Activated T-cell treated with anti-CD3 and anti-CD28 coated beads, Interleukin-2, amount 50 U/mL, for 1 hour (primary cell): Measurements from ENCODE around the gene YIPF1.
"Not testable (repeated sequence)": the region's sequence is repeated elsewhere in the genome, so short reads cannot be mapped to it uniquely, and the experiment has no call there.

Experiments
- DNase-seq: peaks from one replicate; pipeline ENCODE4 v3.0.0-alpha.2; 2020

The YIPF1 gene

DNA sequence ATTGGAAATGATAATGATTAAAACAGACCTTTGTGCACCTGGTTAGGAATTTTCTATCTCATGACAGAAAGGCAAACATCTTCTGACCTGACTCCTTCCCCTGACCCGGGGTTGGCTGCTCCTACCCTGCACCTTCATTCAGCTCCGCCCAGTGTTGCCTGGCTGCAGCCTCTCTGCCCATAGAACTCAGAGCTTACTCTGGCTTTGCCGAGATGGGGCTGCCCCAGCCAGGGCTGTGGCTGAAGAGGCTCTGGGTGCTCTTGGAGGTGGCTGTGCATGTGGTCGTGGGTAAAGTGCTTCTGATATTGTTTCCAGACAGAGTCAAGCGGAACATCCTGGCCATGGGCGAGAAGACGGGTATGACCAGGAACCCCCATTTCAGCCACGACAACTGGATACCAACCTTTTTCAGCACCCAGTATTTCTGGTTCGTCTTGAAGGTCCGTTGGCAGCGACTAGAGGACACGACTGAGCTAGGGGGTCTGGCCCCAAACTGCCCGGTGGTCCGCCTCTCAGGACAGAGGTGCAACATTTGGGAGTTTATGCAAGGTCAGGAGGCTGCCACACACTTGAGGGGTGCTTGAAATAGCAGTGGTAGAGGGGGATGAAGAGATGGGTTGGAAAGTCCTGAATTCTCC is 4.5 kb upstream of the YIPF1 start, which contains the start of gene DIO1:
Gene DIO1 (plus strand): TSS at position 189 of the 638 bp plus-strand sequence. CDS start 24 bp downstream, at position 213.
- DNase-seq: no peak

GRCh38 chr1:53892911-53893310 is 3.3 kb upstream of the YIPF1 start:
- DNase-seq: no peak

GRCh38 chr1:53891678-53892077 is 2.1 kb upstream of the YIPF1 start:
- DNase-seq: no peak

GRCh38 chr1:53891018-53891417 is 1.4 kb upstream of the YIPF1 start:
- DNase-seq: no peak

DNA sequence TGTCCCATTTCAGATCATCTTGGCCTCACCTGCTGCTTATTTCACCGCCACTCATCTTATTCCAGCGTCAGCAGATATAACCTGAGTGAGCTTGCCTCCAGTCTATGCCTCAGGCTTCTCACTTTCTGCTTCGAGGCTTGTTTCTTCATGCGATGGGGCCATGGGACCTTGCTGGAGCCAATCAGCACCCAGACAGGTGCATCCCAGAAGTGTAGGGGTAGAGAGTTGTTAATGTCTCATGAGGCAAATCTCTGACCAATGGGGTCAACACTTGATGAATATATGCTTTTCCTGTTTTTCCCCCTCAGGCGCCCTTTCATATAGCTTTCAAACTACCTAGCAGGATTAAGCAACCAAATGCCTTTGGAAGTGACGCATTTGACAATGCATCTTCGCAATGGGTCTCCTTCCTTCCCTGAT is 935 bp upstream of the YIPF1 start:
- no peak for DNase-seq

DNA sequence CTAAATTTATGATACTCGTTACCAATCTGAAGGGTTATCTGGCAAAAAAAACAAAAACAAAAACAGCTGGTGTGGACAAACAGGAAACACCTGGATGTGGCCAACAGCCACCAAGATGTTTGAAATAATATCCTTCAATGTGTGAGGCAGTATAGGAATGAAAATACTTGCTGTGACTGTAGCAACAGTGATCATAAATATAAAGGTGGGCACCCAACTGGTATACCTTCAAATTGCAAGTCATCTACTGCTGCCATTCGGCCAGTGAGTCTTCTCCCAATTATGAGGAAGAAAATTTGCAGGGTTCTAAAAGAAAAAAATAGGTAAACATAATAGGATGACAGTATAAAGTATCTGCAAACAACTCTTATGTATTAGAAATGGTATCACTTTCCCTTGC is 916 bp downstream of the YIPF1 start:
- DNase-seq: no peak

- DNase-seq: not testable (repeated sequence)
These were observed 6.0 kb downstream of the YIPF1 start for GRCh38 chr1:53883600-53883999.

DNA sequence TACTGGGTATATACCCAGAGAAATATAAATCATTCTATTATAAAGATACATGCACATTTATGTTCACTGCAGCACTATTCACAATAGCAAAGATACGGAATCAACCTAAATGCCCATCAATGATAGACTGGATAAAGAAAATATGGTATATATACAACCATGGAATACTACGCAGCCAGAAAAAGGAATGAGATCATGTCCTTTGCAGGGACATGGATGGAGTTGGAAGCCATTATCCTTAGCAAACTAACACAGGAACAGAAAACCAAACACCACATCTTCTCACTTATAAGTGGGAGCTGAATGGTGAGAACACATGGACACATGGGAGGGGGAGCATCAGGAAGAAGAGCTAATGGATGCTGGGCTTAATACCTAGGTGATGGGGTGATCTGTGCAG is 7.7 kb downstream of the YIPF1 start:
- not testable (repeated sequence) for DNase-seq

DNA sequence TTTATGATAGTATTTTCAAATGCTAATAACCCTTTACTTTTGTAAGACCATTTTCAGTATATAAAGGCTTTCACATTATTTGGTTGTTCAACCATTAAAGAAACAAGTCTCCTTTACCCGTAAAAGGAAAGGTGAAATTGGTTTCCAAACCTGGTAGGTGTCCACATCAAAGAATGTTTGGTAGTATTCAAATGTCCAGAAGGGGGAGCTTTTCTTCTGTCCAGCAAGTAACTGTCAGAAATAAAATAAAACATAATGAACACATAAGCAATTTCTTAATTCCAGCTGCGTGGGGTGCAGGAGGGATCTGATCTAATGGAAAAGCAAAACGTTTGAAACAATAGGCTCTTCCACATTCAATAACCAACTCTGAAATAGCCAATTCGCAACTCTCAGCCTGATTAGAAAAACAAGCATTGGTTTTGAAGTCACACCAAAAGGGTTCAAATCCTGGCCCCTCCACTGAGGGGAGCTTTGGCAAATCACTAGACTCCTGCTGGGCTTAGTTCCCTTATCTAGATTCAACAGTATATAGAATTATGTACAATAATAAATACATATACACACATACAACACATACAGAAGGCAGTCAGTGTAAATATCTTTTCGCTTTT is 11.0 kb downstream of the YIPF1 start:
- no peak for DNase-seq

DNA sequence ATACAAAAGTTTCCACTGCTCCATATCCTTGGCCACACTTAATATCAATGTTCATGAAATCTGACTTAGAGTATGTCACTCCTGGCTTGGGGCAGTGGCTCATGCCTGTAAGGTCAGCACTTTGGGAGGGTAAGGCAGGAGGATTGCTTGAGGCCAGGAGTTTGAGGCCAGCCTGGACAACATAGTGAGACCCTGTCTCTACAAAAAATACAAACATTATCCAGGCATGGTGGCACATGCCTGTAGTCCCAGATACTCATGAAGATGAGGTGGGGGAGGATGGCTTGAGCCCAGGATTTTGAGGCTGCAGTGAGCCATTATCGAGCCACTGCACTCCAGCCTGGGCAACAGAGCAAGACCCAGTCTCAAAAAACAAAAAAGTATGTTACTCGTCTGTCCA is 14.4 kb downstream of the YIPF1 start:
- not testable (repeated sequence) for DNase-seq

DNA sequence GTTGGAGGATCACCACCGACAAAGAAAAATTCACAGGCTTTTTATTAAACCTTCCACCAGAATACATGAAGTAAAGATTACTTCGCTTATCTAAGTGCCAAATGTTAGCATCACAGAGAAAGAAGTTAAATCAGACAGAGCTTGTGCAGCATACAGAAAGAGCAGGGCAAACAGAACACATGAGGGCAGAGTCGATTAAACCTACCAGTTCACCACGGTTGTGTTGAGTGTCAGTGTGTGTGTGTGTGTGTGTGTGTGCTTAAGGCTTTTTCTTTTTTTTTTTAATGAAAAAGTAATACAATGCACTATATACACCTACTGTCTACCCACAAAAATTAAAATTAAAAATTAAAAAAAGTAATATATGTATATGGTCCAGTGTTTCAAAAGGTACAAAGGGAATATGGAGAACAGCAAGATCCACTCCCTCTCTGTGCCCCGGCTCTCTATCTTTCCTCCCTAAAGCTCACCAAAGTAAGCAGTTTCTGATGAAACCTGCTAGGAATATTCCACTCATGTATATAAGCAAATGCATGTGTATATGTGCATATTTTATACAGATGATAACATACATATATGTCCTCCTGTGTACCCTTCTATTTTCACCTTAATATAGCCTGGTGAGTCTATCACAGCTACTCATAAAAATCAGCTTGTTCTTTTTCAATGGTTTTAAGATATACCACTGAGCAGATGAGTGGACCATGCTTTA is 17.7 kb downstream of the YIPF1 start:
- DNase-seq: no peak

GRCh38 chr1:53871221-53871620 is 18.4 kb downstream of the YIPF1 start:
- DNase-seq: no peak

- DNase-seq: no peak
These were observed 20.0 kb downstream of the YIPF1 start for GRCh38 chr1:53869454-53870117.

DNA sequence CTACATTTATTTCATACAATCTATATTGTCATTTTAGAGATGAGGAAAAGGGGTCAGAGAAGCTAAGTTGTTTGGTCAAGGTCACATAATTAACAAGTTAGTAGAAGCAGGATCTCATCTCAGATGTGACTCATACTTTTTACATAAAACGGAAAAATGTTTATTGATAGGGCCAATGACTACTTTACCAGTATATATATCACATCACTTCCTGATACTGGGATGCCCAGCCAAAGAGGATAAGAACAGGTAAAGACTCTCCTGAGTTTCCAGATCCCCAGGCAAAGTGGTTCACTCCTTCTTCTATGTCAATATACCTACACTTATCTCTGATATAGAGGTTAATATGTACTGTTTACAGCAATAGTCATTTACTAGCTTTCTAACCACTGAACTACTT is 21.0 kb downstream of the YIPF1 start:
- DNase-seq: no peak

- DNase-seq: no peak
These were observed 27.1 kb downstream of the YIPF1 start for GRCh38 chr1:53862507-53862906.

- peak; percentile 23 for DNase-seq
These were observed 28.6 kb downstream of the YIPF1 start for GRCh38 chr1:53860967-53861411.

GRCh38 chr1:53851571-53852285 is 37.9 kb downstream of the YIPF1 start:
- DNase-seq: no peak

GRCh38 chr1:53850082-53850673 is 39.4 kb downstream of the YIPF1 start:
- no peak for DNase-seq

DNA sequence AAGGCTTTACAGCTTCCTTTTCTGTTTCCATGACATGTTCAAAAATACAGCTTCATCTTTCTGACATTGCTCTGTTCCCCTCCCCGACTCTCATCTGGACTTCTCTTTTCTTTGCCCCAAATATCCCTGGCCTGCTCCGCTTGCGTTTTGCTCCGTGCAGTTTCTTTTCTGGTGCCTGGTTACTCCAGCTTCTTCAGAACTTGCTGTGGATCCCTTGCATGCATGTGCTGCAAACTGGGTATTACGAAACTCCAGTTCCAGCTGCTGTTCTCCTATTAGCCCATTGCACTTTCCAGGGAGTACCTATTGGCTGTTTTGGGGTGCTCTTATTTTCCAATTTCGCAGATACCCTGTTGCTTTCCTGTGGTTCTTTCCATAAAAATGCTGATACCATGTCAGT is 41.6 kb downstream of the YIPF1 start:
- no peak for DNase-seq

- DNase-seq: no peak
These were observed 47.2 kb downstream of the YIPF1 start for GRCh38 chr1:53842347-53842746.

DNA sequence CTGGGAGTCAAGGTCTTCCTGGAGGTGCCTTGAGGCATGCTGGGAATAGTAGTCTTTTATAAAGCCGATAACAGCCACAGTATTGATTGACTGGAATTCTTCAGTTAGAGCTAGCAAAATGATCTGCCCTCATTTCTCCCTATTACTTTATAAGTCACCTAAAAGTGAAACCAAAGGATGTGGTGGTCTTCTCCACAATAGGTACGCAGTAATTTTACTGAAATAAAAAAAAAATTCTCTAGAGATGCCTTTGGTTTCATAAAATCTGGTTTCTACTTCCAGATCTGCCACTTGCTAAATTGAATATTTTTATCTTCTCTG is 51.0 kb downstream of the YIPF1 start:
- no peak for DNase-seq

GRCh38 chr1:53837924-53838653 is 51.5 kb downstream of the YIPF1 start, which contains the start of gene NDC1:
Gene NDC1, minus strand, starts transcription at chr1:53838296. Its CDS starts 35 bp downstream, at chr1:53838261.
- DNase-seq: peak; percentile 93
